GM12892 (cell line): ENCODE results near the gene SARNP.

ENCODE experiments used
- POLR2A ChIP-seq: IDR thresholded peaks from 2 replicates; pipeline ENCODE4 v1.6.1; 2011; ENCODE audit warnings: low read depth, low read length, control low read depth
- POLR2AphosphoS5 ChIP-seq: IDR thresholded peaks from 2 replicates; pipeline ENCODE4 v1.6.1; 2011; ENCODE audit warnings: low read depth, low read length, control low read depth
- TAF1 ChIP-seq: IDR thresholded peaks from 2 replicates; pipeline ENCODE4 v1.6.1; 2011; ENCODE audit warnings: low read depth, mild to moderate bottlenecking, control low read depth, low read length, borderline replicate concordance

DNA sequence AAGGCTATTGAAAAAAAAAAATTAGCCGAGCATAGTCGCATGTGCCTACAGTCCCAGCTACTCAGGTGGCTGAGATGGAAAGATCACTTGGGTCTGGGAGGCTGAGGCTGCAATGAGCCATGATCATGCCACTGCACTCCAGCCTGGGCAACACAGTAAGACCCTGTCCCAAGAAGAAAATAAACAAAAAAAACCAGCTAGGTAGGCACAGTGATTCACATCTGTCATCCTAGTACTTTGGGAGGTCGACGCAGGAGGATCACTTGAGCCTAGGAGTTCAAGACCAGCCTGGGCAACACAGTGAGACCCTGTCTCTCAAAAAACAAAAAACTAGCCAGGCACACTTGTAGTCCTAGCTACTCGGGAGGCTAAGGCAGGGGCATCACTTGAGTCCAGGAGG, 8.2 kb downstream of the SARNP start:
- no peak for TF ChIP-seq POLR2A
- TF ChIP-seq TAF1: no peak
- TF ChIP-seq POLR2AphosphoS5: no peak
